ENCODE measurements around the gene RPGRIP1L. TPM values are rescaled to one million over a fixed set of nuclear protein-coding genes. Genes with fewer than 3 reads are reported as not detected.
"Not testable (repeated sequence)": the region's sequence is repeated elsewhere in the genome, so short reads cannot be mapped to it uniquely, and the experiment has no call there.

RPGRIP1L gene
- total RNA-seq, 1 donor from 2014 or later, result 15.3 TPM

- Histone ChIP-seq H3K36me3 (ENCODE audit: control insufficient read depth, insufficient read depth, low read length) (no peaks in the 10 kb centered on the region), H3K4me3 (ENCODE audit: low read depth, low read length) (no peak overlapping the region), H3K27me3 (ENCODE audit: control insufficient read depth, insufficient read depth, low read length) (no peaks in the 10 kb centered on the region)
- TF ChIP-seq CTCF (IDR thresholded peaks at IDR 0.05; ENCODE audit: insufficient read depth, low read length, poor library complexity, severe bottlenecking), result no peak
- no peak for DNase-seq (ENCODE audit: low read depth)
Observed at GRCh38 chr16:53693320-53693719, 10.3 kb downstream of the RPGRIP1L start.

- Histone ChIP-seq H3K36me3 (ENCODE audit: control insufficient read depth, insufficient read depth, low read length) (no peaks in the 10 kb centered on the region), H3K27me3 (ENCODE audit: control insufficient read depth, insufficient read depth, low read length) (no peaks in the 10 kb centered on the region), H3K4me3 (ENCODE audit: low read depth, low read length) (no peak overlapping the region)
- no peak for DNase-seq (ENCODE audit: low read depth)
- TF ChIP-seq CTCF (IDR thresholded peaks at IDR 0.05; ENCODE audit: insufficient read depth, low read length, poor library complexity, severe bottlenecking), result no peak
Observed at GRCh38 chr16:53692146-53692545, 11.5 kb downstream of the RPGRIP1L start.

GRCh38 chr16:53690771-53691170 is 12.9 kb downstream of the RPGRIP1L start:
- no peaks in the 10 kb centered on the region for H3K36me3 ChIP-seq (ENCODE audit: control insufficient read depth, insufficient read depth, low read length)
- H3K4me3 ChIP-seq (ENCODE audit: low read depth, low read length), result no peak overlapping the region
- H3K27me3 ChIP-seq (ENCODE audit: control insufficient read depth, insufficient read depth, low read length), result no peaks in the 10 kb centered on the region
- no peak for TF ChIP-seq CTCF (IDR thresholded peaks at IDR 0.05; ENCODE audit: insufficient read depth, low read length, poor library complexity, severe bottlenecking)
- DNase-seq (ENCODE audit: low read depth), result no peak

- H3K36me3 ChIP-seq (ENCODE audit: control insufficient read depth, insufficient read depth, low read length), result no peaks in the 10 kb centered on the region
- H3K4me3 ChIP-seq (ENCODE audit: low read depth, low read length), result no peak overlapping the region
- TF ChIP-seq CTCF (IDR thresholded peaks at IDR 0.05; ENCODE audit: insufficient read depth, low read length, poor library complexity, severe bottlenecking), result no peak
- H3K27me3 ChIP-seq (ENCODE audit: control insufficient read depth, insufficient read depth, low read length), result no peaks in the 10 kb centered on the region
- no peak for DNase-seq (ENCODE audit: low read depth)
Observed at GRCh38 chr16:53689636-53690035, 14.0 kb downstream of the RPGRIP1L start.

GRCh38 chr16:53686710-53687109 is 16.9 kb downstream of the RPGRIP1L start:
- no peak for TF ChIP-seq CTCF (IDR thresholded peaks at IDR 0.05; ENCODE audit: insufficient read depth, low read length, poor library complexity, severe bottlenecking)
- no peak for DNase-seq (ENCODE audit: low read depth)
- Histone ChIP-seq H3K4me3 (ENCODE audit: low read depth, low read length) (no peak overlapping the region), H3K36me3 (ENCODE audit: control insufficient read depth, insufficient read depth, low read length) (no peaks in the 10 kb centered on the region), H3K27me3 (ENCODE audit: control insufficient read depth, insufficient read depth, low read length) (no peaks in the 10 kb centered on the region)

- DNase-seq (ENCODE audit: low read depth); H3K36me3 ChIP-seq (ENCODE audit: control insufficient read depth, insufficient read depth, low read length); H3K4me3 ChIP-seq (ENCODE audit: low read depth, low read length); H3K27me3 ChIP-seq (ENCODE audit: control insufficient read depth, insufficient read depth, low read length): not testable (repeated sequence)
Observed at GRCh38 chr16:53685334-53685733, 18.3 kb downstream of the RPGRIP1L start.
